CD4-positive, alpha-beta T cell treated with Interleukin-10 for 1 hour (primary cell): ENCODE measurements around the gene ADAMTS17.

ENCODE experiments used
- DNase-seq: peaks from one replicate; pipeline ENCODE4 v3.0.0-alpha.2; 2020

Gene ADAMTS17

GRCh38 chr15:99959326-99959725 lies 382.4 kb downstream of the ADAMTS17 start:
- DNase-seq = no peak

DNA sequence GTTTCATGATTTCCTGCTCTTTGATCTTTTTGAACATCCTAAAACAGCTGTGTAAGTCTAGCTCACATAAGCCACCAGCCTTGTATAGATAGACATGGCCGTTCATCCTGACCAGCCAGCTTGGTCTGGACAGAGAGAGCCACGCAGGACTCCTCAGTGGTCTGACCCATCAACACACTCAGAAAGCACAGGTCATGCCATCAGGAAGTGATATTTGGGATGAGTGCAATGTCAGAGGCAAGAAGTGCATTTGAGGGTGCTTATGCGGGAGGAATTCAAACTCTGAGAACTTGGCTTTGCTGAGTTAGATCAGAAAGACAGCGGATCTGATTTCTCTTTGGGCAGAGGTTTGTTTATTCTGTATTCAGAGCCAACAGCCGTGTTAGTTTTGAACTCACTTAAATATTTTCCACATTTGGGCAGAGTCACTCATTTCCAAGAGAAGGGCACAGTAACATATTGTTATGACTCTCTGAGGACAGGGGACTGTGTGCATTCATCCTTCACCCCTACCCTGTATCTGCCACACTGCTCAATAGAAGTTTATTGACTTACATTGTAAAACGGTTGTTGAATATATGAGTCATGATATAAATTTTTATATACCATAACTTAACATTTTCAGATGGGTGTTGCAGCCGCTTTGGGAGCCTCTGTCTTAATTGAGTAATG lies 383.2 kb downstream of the ADAMTS17 start:
- DNase-seq = no peak

DNA sequence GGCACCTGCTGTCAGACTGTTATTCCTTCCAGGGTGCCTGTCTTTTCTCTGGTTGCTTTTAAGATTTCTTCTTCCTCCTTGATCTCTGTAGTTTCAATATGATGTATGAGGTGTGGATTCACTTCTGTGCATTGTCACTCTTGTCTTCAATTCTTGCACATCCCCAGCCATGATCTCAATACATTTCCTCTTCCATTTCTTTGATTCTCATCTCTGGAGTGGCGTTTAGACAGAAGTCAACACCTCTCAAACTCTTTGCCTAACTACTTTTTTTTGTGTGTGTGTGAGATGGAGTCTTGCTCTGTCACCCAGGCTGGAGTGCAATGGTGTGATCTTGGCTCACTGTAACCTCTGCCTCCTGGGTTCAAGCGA lies 384.1 kb downstream of the ADAMTS17 start:
- DNase-seq = no peak

DNA sequence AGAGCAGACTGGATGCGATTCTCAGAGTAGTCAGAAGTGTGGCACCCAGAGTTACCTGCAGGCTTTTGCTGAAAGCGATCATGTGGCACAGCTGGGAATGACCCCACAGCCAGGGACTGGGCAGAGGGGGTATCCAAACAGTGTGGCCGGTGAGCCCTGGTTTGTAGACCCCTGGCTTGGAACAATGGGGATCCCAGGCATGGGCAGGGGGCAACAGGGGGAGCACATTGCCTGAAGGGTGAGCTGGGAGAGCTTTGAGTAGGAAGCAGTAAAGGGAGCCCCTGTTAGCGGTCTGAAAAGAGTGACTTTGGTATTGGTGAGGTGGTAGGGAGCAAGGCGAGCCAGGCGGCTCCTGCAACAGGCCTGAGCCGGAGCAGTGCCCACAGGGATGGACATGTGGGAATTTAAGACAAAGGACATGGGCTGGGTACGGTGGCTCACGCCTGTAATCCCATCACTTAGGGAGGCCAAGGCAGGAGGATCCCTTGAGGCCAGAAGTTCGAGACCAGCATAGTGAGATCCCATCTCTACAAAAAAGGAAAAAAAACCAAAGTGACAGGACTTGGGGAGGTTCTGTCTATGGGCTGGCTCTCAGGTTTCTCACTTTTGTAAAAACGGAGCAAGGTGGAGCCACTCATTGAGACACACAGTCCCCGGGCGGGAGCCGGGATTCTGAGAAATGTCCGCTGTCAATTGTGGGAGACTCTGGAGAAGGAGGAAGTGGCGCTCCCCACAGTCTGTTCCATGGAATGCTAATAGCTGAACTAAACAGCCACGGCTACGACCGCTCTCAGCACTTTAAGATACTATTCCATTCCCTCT lies 384.7 kb downstream of the ADAMTS17 start:
- DNase-seq = no peak

GRCh38 chr15:99956022-99956775 lies 385.6 kb downstream of the ADAMTS17 start:
- no peak for DNase-seq

DNA sequence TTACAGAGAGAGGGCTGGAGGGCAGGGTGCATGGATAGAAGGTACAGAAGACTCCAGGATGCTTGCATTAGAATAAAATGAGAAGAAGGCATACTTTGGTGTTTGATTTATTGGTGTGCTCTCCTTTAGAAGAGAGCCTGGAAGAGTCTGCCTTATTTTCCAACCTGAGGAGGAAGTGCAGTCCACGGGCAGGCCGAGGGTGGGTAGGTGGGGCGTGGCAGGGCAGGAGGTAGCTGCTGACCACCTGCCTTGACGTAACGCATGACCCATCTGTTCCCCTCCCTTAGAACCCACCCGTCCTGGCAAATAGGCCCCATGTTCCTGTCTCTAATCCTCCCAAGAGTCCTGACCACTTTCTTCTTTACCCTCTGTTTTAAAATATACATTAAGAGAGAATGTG lies 386.2 kb downstream of the ADAMTS17 start:
- DNase-seq = no peak

DNA sequence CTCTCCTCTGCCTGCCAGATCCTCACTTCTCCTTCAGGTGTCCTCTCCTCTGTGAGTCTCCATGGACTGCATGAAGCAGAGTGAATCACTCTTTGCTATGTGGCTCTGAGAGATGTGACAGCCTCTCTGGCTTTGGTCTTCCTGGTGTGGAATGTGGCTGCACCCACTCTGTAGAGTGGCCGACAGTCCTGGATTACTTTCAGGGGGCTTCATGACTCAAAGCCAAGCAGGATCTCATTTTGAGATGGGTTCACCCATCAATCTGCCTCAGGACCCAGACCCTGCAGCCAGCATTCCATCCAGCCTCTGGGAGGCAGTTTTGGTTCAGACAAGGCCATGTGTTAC lies 386.6 kb downstream of the ADAMTS17 start:
- no peak for DNase-seq

- DNase-seq = no peak
These were observed 387.2 kb downstream of the ADAMTS17 start for GRCh38 chr15:99954361-99955180.

DNA sequence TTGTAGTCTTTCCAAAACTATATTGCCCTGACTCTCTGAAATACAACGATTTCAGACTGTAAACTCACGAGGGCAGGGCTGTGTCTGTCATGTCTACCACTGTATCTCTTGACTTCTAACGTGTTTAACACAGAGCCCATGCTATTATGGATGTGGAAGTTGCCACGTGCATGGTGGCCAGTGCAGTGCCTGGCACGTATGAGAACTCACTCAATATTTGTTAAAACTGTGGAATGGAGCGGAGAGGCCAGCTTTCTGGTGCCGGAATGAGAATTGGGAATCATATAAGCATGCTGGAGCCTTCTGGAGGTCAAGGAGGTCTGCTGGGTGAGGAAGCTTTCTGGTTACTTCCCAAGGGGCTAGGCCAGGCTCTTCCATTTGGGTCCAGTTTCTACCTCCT lies 387.9 kb downstream of the ADAMTS17 start:
- no peak for DNase-seq

DNA sequence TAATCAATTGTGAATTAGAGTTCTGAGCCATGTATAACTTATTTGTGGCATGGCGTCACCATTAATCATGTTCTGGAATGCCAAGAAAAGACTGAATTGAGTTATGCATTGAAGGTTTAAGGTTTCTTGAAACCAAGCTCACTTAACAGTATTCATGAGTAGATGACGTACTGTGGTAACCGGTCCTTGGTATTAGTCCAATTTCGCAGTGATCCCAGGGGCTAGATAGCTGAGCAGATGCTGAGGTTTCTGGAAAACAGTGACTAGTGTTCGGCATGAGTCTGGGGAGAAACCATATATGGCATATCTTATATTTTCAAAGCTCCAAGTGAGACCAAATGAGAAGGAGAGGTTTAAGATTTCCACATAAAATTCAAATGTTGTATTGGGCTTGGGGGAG lies 390.3 kb downstream of the ADAMTS17 start:
- DNase-seq = no peak

DNA sequence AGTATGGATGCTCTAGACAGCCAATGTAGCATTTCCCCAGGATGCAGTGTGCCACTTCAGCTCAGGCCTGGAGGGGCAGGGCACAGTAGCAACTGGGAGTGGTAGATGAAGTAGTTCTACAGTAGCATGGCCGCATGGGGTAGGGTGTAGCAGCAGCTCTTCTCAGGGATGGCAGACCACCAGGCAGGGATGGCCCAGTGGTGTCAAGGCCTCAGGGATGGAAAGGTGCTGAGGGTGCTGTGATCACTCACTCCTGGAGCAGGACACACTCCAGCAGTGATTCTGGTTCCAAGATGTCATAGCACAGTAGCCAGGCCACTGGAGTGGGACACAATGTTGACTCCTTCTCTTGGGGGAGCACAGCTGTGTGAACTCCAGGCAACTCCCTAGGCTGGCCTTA lies 397.6 kb downstream of the ADAMTS17 start:
- no peak for DNase-seq

DNA sequence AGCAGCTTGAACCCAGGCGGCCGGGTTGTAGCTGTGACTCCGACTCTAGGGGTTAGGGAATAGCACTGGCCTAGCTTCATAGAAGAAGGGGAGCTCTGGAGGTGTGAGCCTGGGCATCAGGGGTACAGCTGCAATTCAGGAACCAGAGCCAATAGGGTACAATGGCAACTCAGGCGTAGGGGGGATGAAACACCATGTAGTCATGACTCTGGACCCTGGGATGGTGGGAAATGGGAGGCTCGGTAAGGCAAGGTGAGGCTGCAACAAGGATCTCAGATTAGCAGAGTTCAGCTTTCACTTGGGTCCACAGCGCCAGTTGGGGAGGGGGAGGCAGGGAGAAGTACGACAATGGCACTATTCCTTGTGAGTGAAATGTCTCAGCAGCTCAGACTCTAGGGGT lies 398.3 kb downstream of the ADAMTS17 start:
- no peak for DNase-seq

DNA sequence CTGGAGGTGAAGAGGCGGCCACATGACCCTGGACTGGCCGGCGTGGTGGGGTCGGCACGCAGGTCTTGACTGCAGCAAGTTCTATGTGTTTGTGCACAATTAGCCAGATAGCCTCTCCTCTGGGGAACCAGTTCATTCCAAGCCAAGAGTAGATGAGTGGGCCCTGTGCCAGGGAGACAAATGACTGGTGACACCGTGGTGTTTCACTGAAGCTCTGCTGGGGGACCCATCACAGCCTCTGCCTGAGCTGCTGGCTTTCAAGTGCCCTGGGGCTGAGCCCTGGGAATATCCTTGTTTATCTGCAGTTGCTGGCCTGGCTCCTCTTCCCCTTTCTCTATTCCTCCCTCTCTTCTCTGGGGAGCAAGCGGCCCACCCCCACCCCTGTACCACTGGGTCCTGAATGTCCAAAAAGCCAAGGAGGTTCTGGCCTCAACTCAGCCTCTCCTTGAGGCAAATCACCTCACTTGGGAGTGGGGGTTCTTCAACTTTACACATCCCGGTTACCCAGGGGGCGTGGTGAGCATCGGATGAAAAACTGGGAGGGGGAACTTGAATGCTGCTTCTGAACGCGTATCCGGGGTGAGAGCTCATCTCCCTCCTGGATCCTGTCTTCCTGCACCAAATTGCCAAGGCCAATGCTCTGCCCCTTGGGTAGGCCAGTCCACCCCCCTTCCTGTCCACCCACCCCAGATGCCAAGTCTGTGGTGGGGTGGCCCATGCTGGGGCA lies 408.9 kb downstream of the ADAMTS17 start:
- no peak for DNase-seq

DNA sequence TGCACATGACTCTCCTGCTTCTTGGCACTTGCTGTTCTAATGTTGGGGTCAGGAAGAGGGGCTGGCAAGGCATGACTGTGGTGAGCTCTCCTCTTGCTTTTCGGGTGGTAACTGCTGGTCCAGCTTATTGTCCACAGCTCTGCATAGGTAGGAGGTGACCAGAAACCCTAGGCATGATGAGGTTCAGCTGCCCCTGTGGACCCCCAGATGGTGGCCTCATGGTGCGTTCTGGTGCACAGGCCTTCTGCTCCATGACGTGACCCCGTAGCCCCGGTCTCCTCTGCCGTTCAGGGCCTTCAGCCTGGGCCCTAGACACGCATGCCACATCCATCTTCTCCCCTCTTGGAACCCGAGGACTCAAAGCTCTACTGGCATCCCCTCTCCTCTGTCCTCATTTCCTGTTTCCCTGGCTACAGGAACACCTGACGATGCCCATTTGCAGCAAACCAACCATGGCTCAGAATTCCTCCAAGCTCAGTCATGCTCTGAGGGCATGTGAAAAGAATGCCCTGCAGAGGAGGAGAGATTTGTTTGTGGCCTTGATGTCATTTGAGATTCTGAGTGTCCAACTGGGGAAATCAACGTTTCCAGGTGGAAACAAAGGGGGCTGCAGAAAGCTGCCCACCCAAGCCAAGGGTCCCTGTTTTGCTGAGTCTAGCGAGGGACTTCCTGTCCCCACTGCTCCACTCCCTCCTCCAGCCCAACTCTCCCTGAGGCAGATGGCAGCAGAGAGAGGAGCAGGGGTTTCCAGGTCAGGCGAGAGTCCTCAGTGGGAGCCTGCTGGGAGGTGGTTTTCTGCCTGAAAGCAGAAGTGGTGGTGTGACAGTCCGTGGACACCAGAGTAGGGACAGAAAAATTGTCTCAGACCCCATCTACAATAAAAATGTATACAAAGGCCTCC lies 409.8 kb downstream of the ADAMTS17 start:
- no peak for DNase-seq

- no peak for DNase-seq
These were observed 411.1 kb downstream of the ADAMTS17 start for GRCh38 chr15:99930696-99931095.

DNA sequence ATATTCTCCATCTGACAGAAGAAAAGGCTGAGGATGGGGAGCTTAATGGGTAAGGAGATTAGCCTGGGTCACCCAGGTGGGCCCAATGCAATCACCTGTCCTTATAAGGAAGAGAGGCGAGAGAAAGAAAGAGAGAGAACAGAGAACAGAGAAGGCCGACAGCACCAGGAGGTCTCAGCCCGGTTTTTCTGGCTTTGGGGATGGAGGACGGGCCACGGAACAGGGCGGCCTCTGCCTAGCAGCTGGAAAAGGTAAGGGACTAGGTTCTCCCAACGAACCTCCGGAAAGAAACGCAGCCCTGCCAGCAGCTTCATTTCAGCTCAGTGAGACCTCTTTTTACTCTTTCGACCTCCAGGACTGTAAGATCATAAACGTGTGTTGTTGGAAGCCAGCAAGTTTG lies 412.5 kb downstream of the ADAMTS17 start:
- no peak for DNase-seq

DNA sequence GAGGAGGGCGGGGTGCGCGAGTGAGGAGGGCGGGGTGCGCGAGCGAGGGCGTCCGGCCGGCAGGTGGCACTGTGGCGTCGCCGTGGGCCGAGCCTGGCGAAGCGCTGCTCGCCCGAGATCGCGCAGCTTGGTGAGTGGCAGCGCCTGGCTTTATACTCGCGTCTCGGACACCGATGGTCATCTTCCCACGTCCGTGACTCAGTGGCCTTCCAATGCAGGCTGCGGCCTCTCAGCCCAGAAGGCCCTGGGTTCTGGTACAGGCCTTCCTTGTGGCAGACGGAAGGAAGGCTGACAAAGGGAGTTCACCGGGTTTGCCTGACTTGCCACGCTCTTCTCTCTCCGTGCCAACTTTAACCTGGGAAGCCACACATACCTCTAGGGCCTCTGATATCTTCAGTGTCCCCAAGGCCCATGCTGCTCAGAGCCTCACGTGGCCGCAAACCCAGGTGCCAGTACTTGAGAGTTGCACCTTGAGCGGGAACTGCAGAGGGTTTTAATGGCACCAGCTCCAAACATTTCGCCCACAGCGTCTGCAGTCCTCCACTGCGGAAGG lies 413.3 kb downstream of the ADAMTS17 start:
- peak; percentile 90 for DNase-seq

GRCh38 chr15:99926532-99926931 lies 415.2 kb downstream of the ADAMTS17 start:
- DNase-seq = peak; percentile 65

DNA sequence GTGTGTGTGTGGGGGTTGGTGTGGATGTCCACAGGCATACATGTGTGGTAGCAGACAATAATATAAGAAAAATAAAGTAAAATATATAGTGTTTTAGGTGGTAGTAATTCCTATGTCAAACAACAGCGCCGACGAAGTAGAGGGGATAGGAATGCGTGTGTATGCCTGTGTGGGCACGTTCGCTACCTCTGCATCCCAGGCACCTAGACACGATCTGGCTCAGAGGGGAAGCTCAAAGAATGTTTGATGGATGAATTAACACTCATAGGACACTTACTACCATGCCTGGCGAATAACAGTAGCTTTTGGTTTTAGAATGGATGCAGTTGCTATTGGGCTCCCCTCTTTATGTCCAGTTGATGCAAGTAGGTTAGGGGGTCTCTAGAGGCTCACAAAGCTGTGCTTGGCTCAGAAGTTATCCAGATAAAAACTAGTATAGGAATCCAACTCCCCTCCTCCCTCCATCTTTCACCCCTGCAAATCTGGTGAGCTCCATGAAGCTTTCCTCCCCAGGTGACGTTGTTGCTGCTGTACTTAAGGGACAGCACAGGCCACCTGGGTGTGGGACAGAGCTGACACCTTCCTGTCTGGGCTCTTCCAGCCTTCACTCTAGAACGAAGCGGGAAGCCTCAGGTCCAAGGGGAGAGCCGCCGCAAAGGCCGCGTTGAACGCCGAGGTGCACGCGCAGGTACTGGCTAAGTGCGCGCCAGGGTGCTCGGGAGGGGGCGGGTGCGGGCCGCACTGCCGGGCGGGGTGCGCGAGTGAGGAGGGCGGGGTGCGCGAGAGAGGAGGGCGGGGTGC lies 415.9 kb downstream of the ADAMTS17 start:
- peak; percentile 85 for DNase-seq

DNA sequence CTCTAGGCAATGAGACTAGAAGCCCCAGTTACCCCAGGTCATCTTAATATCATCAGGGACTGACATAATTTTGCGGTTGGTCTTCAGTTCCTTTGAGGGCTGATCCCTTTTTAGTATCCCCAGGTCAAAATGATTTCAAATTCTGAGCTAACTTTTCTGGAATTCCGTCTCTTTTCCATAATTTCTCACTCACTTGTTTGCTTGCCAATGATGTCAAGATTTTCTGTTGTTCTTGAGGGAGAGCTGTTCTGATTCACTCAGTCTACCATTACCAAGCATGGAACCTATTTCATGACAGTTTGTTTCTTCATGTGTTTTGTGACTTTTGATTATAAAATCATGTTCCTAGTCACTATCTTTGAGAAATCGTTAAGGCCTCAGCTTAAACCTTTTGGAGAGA lies 418.1 kb downstream of the ADAMTS17 start:
- DNase-seq = no peak
